HepG2 (cell line): Measurements from ENCODE around the gene PHF13. TPM values are rescaled to one million over a fixed set of nuclear protein-coding genes. Genes with fewer than 3 reads are reported as not detected.

Source experiments
- ATAC-seq: fragments of 200-7000 bp; cut with Tn5 transposase; 3 replicates; pipeline ENCODE4 v1.9.1; 2020; ENCODE audit warnings: mild to moderate bottlenecking, moderate library complexity
- BruUV-seq: library from RNA; stranded (reverse); fragments of 400-500 nt; replicated peaks from 2 replicates; lab custom pipeline; 2021; lab: Mats Ljungman, UMichigan
- CTCF ChIA-PET: fragments of 300-600 bp; formaldehyde crosslinking; extraction: SDS; loops from one replicate; lab custom pipeline; 2021; ENCODE audit warnings: low total read pairs, inconsistent platforms, low intra/inter-chr PET ratio; lab: Yijun Ruan, JAX
- POLR2A ChIA-PET: fragments of 350-600 bp; sonication (Branson Sonifier 250); formaldehyde crosslinking; loops from one replicate; lab custom pipeline; 2020; ENCODE audit warnings: antibody characterized with exemption, inconsistent platforms; lab: Yijun Ruan, JAX
- DNase-seq: peaks from one replicate; pipeline ENCODE4 v3.0.0-alpha.2; 2015; ENCODE audit warnings: low spot score
- FAIRE-seq: peaks from 3 replicates; lab custom pipeline; 2011; peaks lifted over from hg19 to GRCh38; lab: Jason Lieb, UNC
- H2AFZ ChIP-seq: one replicate; pipeline ENCODE4 v1.6.1; 2011; ENCODE audit warnings: low read length, inconsistent platforms
- H3K27ac ChIP-seq: fragments of 300-600 bp; 3 replicates; pipeline ENCODE4 v1.8.0; 2011; ENCODE audit warnings: mixed run types, mild to moderate bottlenecking, mixed read lengths, low read length, inconsistent platforms; ENCODE audit not compliant: insufficient read depth; ENCODE audit errors: extremely low read length
- H3K27me3 ChIP-seq, 2 experiments: fragments of 200-600 bp in 1 of 2; 2 replicates in 1 of 2; 3 replicates in 1 of 2; pipeline versions ENCODE4 v1.6.0 to v1.8.0; 2011; ENCODE audit warnings: low read length in 2 of 2, mild to moderate bottlenecking in 2 of 2, moderate library complexity in 2 of 2, inconsistent platforms in 1 of 2; ENCODE audit not compliant: insufficient read depth in 2 of 2, control insufficient read depth in 1 of 2
- H3K36me3 ChIP-seq, 2 experiments: fragments of 200-600 bp in 1 of 2; replicated peaks in 1 of 2; 2 replicates in 1 of 2; 3 replicates in 1 of 2; pipeline versions ENCODE4 v1.5.1 to v1.8.0; 2011; ENCODE audit warnings: low read length in 2 of 2, inconsistent platforms in 1 of 2; ENCODE audit not compliant: insufficient read depth in 2 of 2, control insufficient read depth in 1 of 2
- H3K4me1 ChIP-seq: 2 replicates; pipeline ENCODE4 v1.5.1; 2012; ENCODE audit warnings: low read length, inconsistent platforms; ENCODE audit not compliant: insufficient read depth
- H3K4me2 ChIP-seq: 2 replicates; pipeline ENCODE4 v1.6.0; 2011; ENCODE audit warnings: low read depth, low read length, inconsistent platforms
- H3K4me3 ChIP-seq, 3 experiments: fragments of 200-600 bp in 1 of 3; sonication (generic), shearing (Covaris generic) in 1 of 3; replicated peaks in 1 of 3; 2 replicates each; pipeline ENCODE4 v1.5.1; 2011 to 2016; ENCODE audit warnings: low read length in 3 of 3, inconsistent platforms in 2 of 3, low read depth in 2 of 3, mild to moderate bottlenecking in 2 of 3, control low read depth in 1 of 3, mixed read lengths in 1 of 3; ENCODE audit not compliant: insufficient read depth in 1 of 3
- H3K79me2 ChIP-seq: one replicate; pipeline ENCODE4 v1.6.1; 2011; ENCODE audit warnings: low read length, inconsistent platforms; ENCODE audit not compliant: insufficient read depth
- H3K9ac ChIP-seq: 2 replicates; pipeline ENCODE4 v1.6.0; 2011; ENCODE audit warnings: mild to moderate bottlenecking, low read depth, low read length, inconsistent platforms; ENCODE audit not compliant: insufficient read depth
- H3K9me3 ChIP-seq: 2 replicates; pipeline ENCODE4 v1.5.1; 2012; ENCODE audit warnings: mild to moderate bottlenecking, low read length
- H4K20me1 ChIP-seq: 2 replicates; pipeline ENCODE4 v1.6.0; 2011; ENCODE audit warnings: inconsistent platforms, mild to moderate bottlenecking, low read length, moderate library complexity; ENCODE audit not compliant: insufficient read depth
- AKAP8 ChIP-seq: sonication (generic); formaldehyde crosslinking; IDR thresholded peaks from 2 replicates; pipeline ENCODE4 v1.5.1; 2020; ENCODE audit warnings: mild to moderate bottlenecking, missing genetic modification reagents
- ARNTL ChIP-seq: sonication (generic); formaldehyde crosslinking; IDR thresholded peaks from 2 replicates; pipeline ENCODE4 v1.4.0; 2020; ENCODE audit warnings: mild to moderate bottlenecking, missing genetic modification reagents
- ASH2L ChIP-seq: fragments of 300-600, 200-600 bp; sonication (generic); IDR thresholded peaks from 2 replicates; pipeline ENCODE4 v1.7.0; 2017; ENCODE audit warnings: low read depth, mild to moderate bottlenecking, moderate library complexity, mixed read lengths, low read length; ENCODE audit not compliant: insufficient read length
- BCL3 ChIP-seq: sonication (generic); formaldehyde crosslinking; IDR thresholded peaks from 2 replicates; pipeline ENCODE4 v1.5.1; 2020; ENCODE audit warnings: mild to moderate bottlenecking, missing genetic modification reagents, moderate library complexity
- BHLHE40 ChIP-seq: IDR thresholded peaks from 2 replicates; pipeline ENCODE4 v1.6.1; 2011; ENCODE audit warnings: low read length, improper control_type of control experiment
- CERS6 ChIP-seq: sonication (generic); formaldehyde crosslinking; IDR thresholded peaks from 2 replicates; pipeline ENCODE4 v1.5.0; 2020; ENCODE audit warnings: missing genetic modification reagents
- ELF1 ChIP-seq: sonication (generic); formaldehyde crosslinking; IDR thresholded peaks from 2 replicates; pipeline ENCODE4 v1.4.0; 2020; ENCODE audit warnings: missing genetic modification reagents
- FOXK2 ChIP-seq: fragments of 450-650 bp; IDR thresholded peaks from 2 replicates; pipeline ENCODE4 v1.6.1; 2016
- HNF4A ChIP-seq: sonication (generic); formaldehyde crosslinking; IDR thresholded peaks from 2 replicates; pipeline ENCODE4 v1.4.0; 2020; ENCODE audit warnings: missing genetic modification reagents
- KLF15 ChIP-seq: sonication (generic); formaldehyde crosslinking; IDR thresholded peaks from 2 replicates; pipeline ENCODE4 v1.8.1; 2023; ENCODE audit warnings: borderline replicate concordance, mild to moderate bottlenecking, inconsistent platforms, missing genetic modification reagents, mixed read lengths
- SRSF9 ChIP-seq: fragments of 200-400 bp; formaldehyde crosslinking; IDR thresholded peaks from 2 replicates; pipeline ENCODE4 v1.6.1; 2018; ENCODE audit warnings: borderline replicate concordance, mild to moderate bottlenecking, low read depth, low read length; ENCODE audit not compliant: insufficient read depth, poor library complexity, severe bottlenecking
- TBP ChIP-seq: sonication (generic); formaldehyde crosslinking; IDR thresholded peaks from 2 replicates; pipeline ENCODE4 v1.5.0; 2020; ENCODE audit warnings: missing genetic modification reagents
- ZNF230 ChIP-seq: sonication (generic); formaldehyde crosslinking; IDR thresholded peaks from 2 replicates; pipeline ENCODE4 v1.4.0; 2020; ENCODE audit warnings: mild to moderate bottlenecking, missing genetic modification reagents
- ZNF501 ChIP-seq: sonication (generic); formaldehyde crosslinking; IDR thresholded peaks from 2 replicates; pipeline ENCODE4 v1.5.1; 2020; ENCODE audit warnings: mild to moderate bottlenecking, moderate library complexity, missing genetic modification reagents
- ZNF770 ChIP-seq: sonication (generic); formaldehyde crosslinking; IDR thresholded peaks from 2 replicates; pipeline ENCODE4 v1.5.0; 2020; ENCODE audit warnings: mild to moderate bottlenecking, missing genetic modification reagents
- WGBS: methylation state at CpG from one replicate; pipeline ENCODE4 v1.1.6; 2017; ENCODE audit warnings: low lambda C conversion rate; 5-methylcytosine and 5-hydroxymethylcytosine counted together
- in situ Hi-C: cut with HindIII; loops from 2 replicates; pipeline ENCODE4 v1.10.0; 2017; ENCODE audit warnings: low pct_unique_long_range_greater_than_20kb; ENCODE audit not compliant: extremely low pct_ligation_motif_present
- intact Hi-C: fragments of 100-400 bp; cut with micrococcal nuclease; formaldehyde crosslinking; loops from one replicate; pipeline ENCODE4 v1.10.0; 2022; ENCODE audit not compliant: unreplicated experiment
- polyA plus RNA-seq, 8 experiments: library from polyadenylated mRNA; depleted of rRNA in 3 of 8; stranded (reverse) in 7 of 8; unstranded in 1 of 8; fragments of >200 nt; fragmentation: Illumina TruSeq in 4 of 8; extraction: Trizol in 4 of 8; gene quantifications; 2 replicates each; pipeline versions ENCODE4 v1.2.1 to v1.2.3, GENCODE V29; 2011 to 2016; ENCODE audit warnings: low read depth in 4 of 8, missing spikeins in 1 of 8, mixed read lengths in 1 of 8; ENCODE audit not compliant: insufficient read depth in 1 of 8
- total RNA-seq, 5 experiments: library from RNA; depleted of rRNA; stranded (reverse); fragments of >200 nt; fragmentation: Illumina TruSeq; extraction: Trizol; gene quantifications; 2 replicates each; pipeline ENCODE4 v1.2.3, GENCODE V29; 2016; ENCODE audit warnings: low read depth in 1 of 5

Gene PHF13
- total and polyA plus RNA-seq, 2 of the 13 experiments (the other 11 are each of a cell fraction or from before 2014, with no cell fraction given): 4.7 to 7.4 TPM

- Histone ChIP-seq H3K4me1 (peaks cover 48% of the 10 kb centered on the region), H3K9me3 (no peaks in the 10 kb centered on the region), H3K4me2 (no peak overlapping the region), H3K79me2 (no peaks in the 10 kb centered on the region), H4K20me1 (no peaks in the 10 kb centered on the region), H3K27ac (no peak overlapping the region), H3K9ac (no peak overlapping the region), H3K36me3 (no peaks in the 10 kb centered on the region), H3K27me3 (no peaks in the 10 kb centered on the region), H3K4me3 (no peak overlapping the region), H2AFZ (no peak overlapping the region)
- TF ChIP-seq KLF15 (no peak), TBP (CRISPR knock-in tag) (no peak), CERS6 (CRISPR knock-in tag) (no peak), ZNF230 (CRISPR knock-in tag) (no peak), ASH2L (no peak), ZNF501 (CRISPR knock-in tag) (no peak), ELF1 (CRISPR knock-in tag) (no peak), HNF4A (CRISPR knock-in tag) (no peak), ARNTL (no peak), BCL3 (no peak), SRSF9 (no peak), BHLHE40 (no peak), FOXK2 (no peak), ZNF770 (CRISPR knock-in tag) (no peak), AKAP8 (CRISPR knock-in tag) (no peak)
- intact Hi-C loops (no loop called here), in situ Hi-C loops (no loop called here)
- WGBS: no CpG with 5 or more reads among the region's 14 CpGs
- POLR2A ChIA-PET: no interaction called here
- DNase-seq: no peak
- CTCF ChIA-PET: no interaction called here
- no peak for ATAC-seq
- no peak for FAIRE-seq
- BruUV-seq: no TSS peak
Measured at GRCh38 chr1:6574818-6575217, 38.7 kb upstream of the PHF13 start.
